ENCODE data around the gene JAK1.
"Not testable (repeated sequence)": the region's sequence is repeated elsewhere in the genome, so short reads cannot be mapped to it uniquely, and the experiment has no call there.

JAK1 gene

GRCh38 chr1:64829411-64830029 lies 136.8 kb downstream of the JAK1 start:
- DNase-seq = no peak

- no peak for DNase-seq
Observed at GRCh38 chr1:64828829-64829228, 137.5 kb downstream of the JAK1 start.

GRCh38 chr1:64826991-64827390 lies 139.4 kb downstream of the JAK1 start:
- DNase-seq = no peak

GRCh38 chr1:64823691-64824476 lies 142.5 kb downstream of the JAK1 start:
- DNase-seq = peak; percentile 64

GRCh38 chr1:64822621-64823020 lies 143.7 kb downstream of the JAK1 start:
- DNase-seq = no peak

- not testable (repeated sequence) for DNase-seq
Observed at GRCh38 chr1:64820572-64820971, 145.8 kb downstream of the JAK1 start.

GRCh38 chr1:64817364-64817763 lies 149.0 kb downstream of the JAK1 start:
- DNase-seq = not testable (repeated sequence)

GRCh38 chr1:64814427-64814826 lies 151.9 kb downstream of the JAK1 start:
- no peak for DNase-seq

GRCh38 chr1:64811131-64811530 lies 155.2 kb downstream of the JAK1 start:
- no peak for DNase-seq

- no peak for DNase-seq
Observed at GRCh38 chr1:64810001-64810400, 156.3 kb downstream of the JAK1 start.

GRCh38 chr1:64809309-64809708 lies 157.0 kb downstream of the JAK1 start:
- no peak for DNase-seq

GRCh38 chr1:64801851-64802523 lies 164.4 kb downstream of the JAK1 start:
- DNase-seq = no peak

- no peak for DNase-seq
Observed at GRCh38 chr1:64798872-64799271, 167.5 kb downstream of the JAK1 start.

GRCh38 chr1:64790832-64791487 lies 175.4 kb downstream of the JAK1 start:
- DNase-seq = no peak

All from left hindlimb (tissue), 1 donor.